Sigmoid colon (tissue), 3 donors: ENCODE measurements around the gene CPT2.

Source experiments
- CTCF ChIP-seq, 4 experiments: fragments of 450-650 bp in 3 of 4; fragments of 200-600 bp in 1 of 4; IDR thresholded peaks; one replicate each; pipeline ENCODE4 v1.5.1; 2016 to 2019; ENCODE audit warnings: antibody characterized with exemption in 4 of 4, mild to moderate bottlenecking in 3 of 4, moderate library complexity in 2 of 4
- POLR2A ChIP-seq, 2 donors: fragments of 450-650 bp; IDR thresholded peaks; one replicate each; pipeline ENCODE4 v1.6.1; 2016; ENCODE audit warnings: antibody characterized with exemption in 2 of 2, mild to moderate bottlenecking in 2 of 2, moderate library complexity in 2 of 2

GRCh38 chr1:53182716-53183094 is 13.9 kb upstream of the CPT2 start:
- TF ChIP-seq CTCF (IDR thresholded peaks at IDR 0.05) = no peak
- no peak for TF ChIP-seq POLR2A (IDR thresholded peaks at IDR 0.05)
